AG09319 (cell line): ENCODE results near the gene SNW1.

ENCODE experiments used
- DNase-seq: peaks from one replicate; pipeline ENCODE4 v3.0.0-alpha.2; 2010; ENCODE audit warnings: low read depth; ENCODE audit errors: extremely low read depth
- CTCF ChIP-seq: IDR thresholded peaks from 2 replicates; pipeline ENCODE4 v1.5.1; 2011; ENCODE audit warnings: low read depth, mild to moderate bottlenecking, inconsistent platforms, low read length, moderate library complexity

SNW1 gene

GRCh38 chr14:77709412-77709811, 51.5 kb downstream of the SNW1 start:
- no peak for DNase-seq
- TF ChIP-seq CTCF, result no peak

- TF ChIP-seq CTCF, result no peak
- DNase-seq, result no peak
These were observed 52.2 kb downstream of the SNW1 start for GRCh38 chr14:77708749-77709148.

GRCh38 chr14:77707724-77708408, 53.1 kb downstream of the SNW1 start, which contains the start of the genes ALKBH1 and SLIRP:
ALKBH1 (minus strand) TSS chr14:77708023; CDS start chr14:77708004, 19 bp downstream.
SLIRP (plus strand) TSS chr14:77708103; CDS start chr14:77708112, 9 bp downstream.
- no peak for DNase-seq
- TF ChIP-seq CTCF, result no peak

- DNase-seq, result no peak
- peak; percentile 55 for TF ChIP-seq CTCF
These were observed 53.6 kb downstream of the SNW1 start for GRCh38 chr14:77707355-77707723.

- TF ChIP-seq CTCF, result no peak
- no peak for DNase-seq
These were observed 69.7 kb downstream of the SNW1 start for GRCh38 chr14:77691259-77691658.

GRCh38 chr14:77682158-77682553, 78.8 kb downstream of the SNW1 start:
- DNase-seq, result no peak
- no peak for TF ChIP-seq CTCF

- TF ChIP-seq CTCF, result no peak
- no peak for DNase-seq
These were observed 79.5 kb downstream of the SNW1 start for GRCh38 chr14:77681196-77682157.
